Stimulated activated CD8-positive, alpha-beta memory T cell treated with anti-CD3 and anti-CD28 coated beads, Interleukin-2, amount 100 ng/mL, for 48 hours (primary cell): ENCODE data around the gene KCNAB1.

Experiments
- DNase-seq, 2 donors: peaks; one replicate each; pipeline ENCODE4 v3.0.0-alpha.2; 2020; ENCODE audit warnings: low read depth in 2 of 2

The KCNAB1 gene

GRCh38 chr3:156317462-156318074 lies 197.2 kb downstream of the KCNAB1 start:
- no peak for DNase-seq

- no peak for DNase-seq
Observed at GRCh38 chr3:156321945-156322344, 201.6 kb downstream of the KCNAB1 start.

- DNase-seq = no peak
Observed at GRCh38 chr3:156323466-156323865, 203.1 kb downstream of the KCNAB1 start.

GRCh38 chr3:156330415-156330814 lies 210.0 kb downstream of the KCNAB1 start:
- no peak for DNase-seq

- no peak for DNase-seq
Observed at GRCh38 chr3:156332304-156332703, 211.9 kb downstream of the KCNAB1 start.

- no peak for DNase-seq
Observed at GRCh38 chr3:156334841-156335545, 214.6 kb downstream of the KCNAB1 start.

- DNase-seq = no peak
Observed at GRCh38 chr3:156339491-156339890, 219.1 kb downstream of the KCNAB1 start.

GRCh38 chr3:156341332-156341731 lies 221.0 kb downstream of the KCNAB1 start:
- no peak for DNase-seq

GRCh38 chr3:156341831-156342416 lies 221.5 kb downstream of the KCNAB1 start:
- DNase-seq = no peak

- no peak for DNase-seq
Observed at GRCh38 chr3:156344215-156344614, 223.8 kb downstream of the KCNAB1 start.

- DNase-seq = no peak
Observed at GRCh38 chr3:156349111-156349510, 228.7 kb downstream of the KCNAB1 start.

- no peak for DNase-seq
Observed at GRCh38 chr3:156349978-156350377, 229.6 kb downstream of the KCNAB1 start.

- no peak for DNase-seq
Observed at GRCh38 chr3:156350781-156351180, 230.4 kb downstream of the KCNAB1 start.

GRCh38 chr3:156351783-156352182 lies 231.4 kb downstream of the KCNAB1 start:
- DNase-seq = no peak

- no peak for DNase-seq
Observed at GRCh38 chr3:156352728-156353127, 232.3 kb downstream of the KCNAB1 start.

- no peak for DNase-seq
Observed at GRCh38 chr3:156353563-156353962, 233.2 kb downstream of the KCNAB1 start.

GRCh38 chr3:156356537-156357363 lies 236.4 kb downstream of the KCNAB1 start:
- no peak for DNase-seq

GRCh38 chr3:156358232-156358631 lies 237.9 kb downstream of the KCNAB1 start:
- no peak for DNase-seq

- DNase-seq = no peak
Observed at GRCh38 chr3:156359368-156359767, 239.0 kb downstream of the KCNAB1 start.

GRCh38 chr3:156360083-156360482 lies 239.7 kb downstream of the KCNAB1 start:
- no peak for DNase-seq

GRCh38 chr3:156360963-156361362 lies 240.6 kb downstream of the KCNAB1 start:
- DNase-seq = no peak

- no peak for DNase-seq
Observed at GRCh38 chr3:156366559-156366958, 246.2 kb downstream of the KCNAB1 start.
